Kidney epithelial cell (primary cell): ENCODE measurements around the gene NOS1. TPM values are rescaled to one million over a fixed set of nuclear protein-coding genes. Genes with fewer than 3 reads are reported as not detected.

Source experiments
- DNase-seq: peaks from one replicate; pipeline ENCODE4 v3.0.0-alpha.2; 2010; ENCODE audit warnings: low read depth
- H3K27me3 ChIP-seq: 2 replicates; pipeline ENCODE4 v1.6.0; 2011; ENCODE audit warnings: low read length; ENCODE audit not compliant: control insufficient read depth, insufficient read depth
- H3K36me3 ChIP-seq: 2 replicates; pipeline ENCODE4 v1.5.1; 2011; ENCODE audit warnings: low read length; ENCODE audit not compliant: control insufficient read depth, insufficient read depth
- H3K4me3 ChIP-seq: 2 replicates; pipeline ENCODE4 v1.5.1; 2011; ENCODE audit warnings: low read depth, mild to moderate bottlenecking, control low read depth, low read length
- total RNA-seq: library from RNA; depleted of rRNA; stranded (reverse); fragments of >200 nt; gene quantifications from 2 replicates; pipeline ENCODE4 v1.2.3, GENCODE V29; 2015
- TF ChIP-seq, protein P1 (sequence below): IDR thresholded peaks from 2 replicates; pipeline ENCODE4 v1.5.1; 2011; ENCODE audit warnings: mild to moderate bottlenecking, moderate library complexity, low read length, control low read depth, inconsistent platforms; ENCODE audit not compliant: insufficient read depth, poor library complexity, severe bottlenecking

The NOS1 gene
- total RNA-seq, 1 donor from 2014 or later, result 0.04 TPM

- no peak for DNase-seq
- TF ChIP-seq, protein P1, sequence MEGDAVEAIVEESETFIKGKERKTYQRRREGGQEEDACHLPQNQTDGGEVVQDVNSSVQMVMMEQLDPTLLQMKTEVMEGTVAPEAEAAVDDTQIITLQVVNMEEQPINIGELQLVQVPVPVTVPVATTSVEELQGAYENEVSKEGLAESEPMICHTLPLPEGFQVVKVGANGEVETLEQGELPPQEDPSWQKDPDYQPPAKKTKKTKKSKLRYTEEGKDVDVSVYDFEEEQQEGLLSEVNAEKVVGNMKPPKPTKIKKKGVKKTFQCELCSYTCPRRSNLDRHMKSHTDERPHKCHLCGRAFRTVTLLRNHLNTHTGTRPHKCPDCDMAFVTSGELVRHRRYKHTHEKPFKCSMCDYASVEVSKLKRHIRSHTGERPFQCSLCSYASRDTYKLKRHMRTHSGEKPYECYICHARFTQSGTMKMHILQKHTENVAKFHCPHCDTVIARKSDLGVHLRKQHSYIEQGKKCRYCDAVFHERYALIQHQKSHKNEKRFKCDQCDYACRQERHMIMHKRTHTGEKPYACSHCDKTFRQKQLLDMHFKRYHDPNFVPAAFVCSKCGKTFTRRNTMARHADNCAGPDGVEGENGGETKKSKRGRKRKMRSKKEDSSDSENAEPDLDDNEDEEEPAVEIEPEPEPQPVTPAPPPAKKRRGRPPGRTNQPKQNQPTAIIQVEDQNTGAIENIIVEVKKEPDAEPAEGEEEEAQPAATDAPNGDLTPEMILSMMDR, result no peak
- H3K27me3 ChIP-seq, result peaks cover 16% of the 10 kb centered on the region
- no peak overlapping the region for H3K4me3 ChIP-seq
- H3K36me3 ChIP-seq, result no peaks in the 10 kb centered on the region
Observed at GRCh38 chr12:117329756-117330155, 31.7 kb downstream of the NOS1 start.

- no peak overlapping the region for H3K4me3 ChIP-seq
- no peaks in the 10 kb centered on the region for H3K36me3 ChIP-seq
- no peak for DNase-seq
- peaks cover 6% of the 10 kb centered on the region for H3K27me3 ChIP-seq
- TF ChIP-seq, protein P1, result no peak
Observed at GRCh38 chr12:117328556-117329100, 32.8 kb downstream of the NOS1 start.

DNA sequence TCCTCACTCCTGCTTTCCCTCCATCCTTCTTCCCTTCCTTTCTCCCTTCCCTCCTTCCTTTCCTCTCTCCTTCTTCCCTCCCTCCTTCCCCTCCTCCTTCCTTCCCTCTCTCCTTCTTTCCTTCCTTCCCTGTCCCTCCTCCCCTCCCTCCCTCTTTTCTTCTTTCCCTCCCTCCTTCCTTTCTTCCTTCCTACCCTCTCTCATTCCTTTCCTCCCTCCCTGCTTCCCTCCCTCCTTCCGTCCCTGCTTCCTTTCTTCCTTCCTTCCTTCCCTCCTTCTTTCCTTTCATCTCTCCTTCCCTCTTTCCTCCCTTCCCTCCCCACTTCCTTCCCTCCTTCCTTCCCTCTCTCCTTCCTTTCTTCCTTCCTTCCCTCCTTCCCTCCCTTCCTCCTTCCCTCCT lies 39.0 kb downstream of the NOS1 start:
- H3K27me3 ChIP-seq, result no peaks in the 10 kb centered on the region
- no peak overlapping the region for H3K4me3 ChIP-seq
- no peak for DNase-seq
- H3K36me3 ChIP-seq, result no peaks in the 10 kb centered on the region
- TF ChIP-seq, protein P1, result no peak

DNA sequence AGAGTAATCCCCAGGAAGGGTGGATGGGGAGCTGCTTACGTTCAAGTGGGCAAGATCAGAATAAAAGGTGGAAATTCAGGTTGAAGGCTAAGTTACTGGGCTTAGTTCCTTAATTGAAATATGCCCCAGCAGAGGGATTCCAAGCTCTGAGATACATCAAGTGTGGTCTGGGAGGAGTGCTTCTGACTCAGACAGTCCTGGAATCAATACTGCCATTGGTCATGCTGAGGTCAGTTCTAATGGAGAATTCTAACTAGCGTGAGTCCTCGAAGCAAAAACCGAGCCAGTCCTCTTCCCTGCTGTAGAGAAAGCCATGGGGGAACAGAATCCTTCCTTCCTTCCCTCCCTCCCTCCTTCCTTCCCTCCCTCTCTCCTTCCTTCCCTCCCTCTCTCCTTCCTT lies 39.9 kb downstream of the NOS1 start:
- DNase-seq, result no peak
- Histone ChIP-seq H3K27me3 (no peaks in the 10 kb centered on the region), H3K4me3 (no peak overlapping the region), H3K36me3 (no peaks in the 10 kb centered on the region)
- TF ChIP-seq, protein P1, result no peak

- no peak for DNase-seq
- Histone ChIP-seq H3K36me3 (no peaks in the 10 kb centered on the region), H3K27me3 (no peaks in the 10 kb centered on the region), H3K4me3 (no peak overlapping the region)
- TF ChIP-seq, protein P1, result no peak
Observed at GRCh38 chr12:117318591-117318990, 42.8 kb downstream of the NOS1 start.

- Histone ChIP-seq H3K27me3 (no peaks in the 10 kb centered on the region), H3K36me3 (no peaks in the 10 kb centered on the region), H3K4me3 (no peak overlapping the region)
- TF ChIP-seq, protein P1, result no peak
- no peak for DNase-seq
Observed at GRCh38 chr12:117316336-117316735, 45.1 kb downstream of the NOS1 start.
